ENCODE measurements around the gene SLC24A1.

The SLC24A1 gene

DNA sequence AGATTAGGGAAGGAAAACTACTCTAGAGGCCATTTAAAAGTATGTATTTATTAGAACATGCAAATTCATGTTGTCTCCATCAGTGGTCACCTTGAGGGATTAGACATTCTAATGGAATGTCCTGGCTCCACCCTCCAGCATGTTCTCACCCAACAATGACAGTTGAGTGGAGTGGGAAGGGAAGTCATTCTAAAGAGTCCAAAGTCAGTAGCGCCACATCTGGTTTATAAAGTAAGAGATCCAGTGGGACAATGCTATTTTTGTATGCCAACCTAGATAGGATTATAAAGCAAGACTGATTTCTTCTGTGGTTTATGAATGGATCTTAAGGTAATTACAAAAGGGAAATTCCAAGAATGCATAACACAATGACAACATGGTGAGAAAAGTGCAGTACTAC lies 33.3 kb downstream of the SLC24A1 start:
- TF ChIP-seq, protein P1, sequence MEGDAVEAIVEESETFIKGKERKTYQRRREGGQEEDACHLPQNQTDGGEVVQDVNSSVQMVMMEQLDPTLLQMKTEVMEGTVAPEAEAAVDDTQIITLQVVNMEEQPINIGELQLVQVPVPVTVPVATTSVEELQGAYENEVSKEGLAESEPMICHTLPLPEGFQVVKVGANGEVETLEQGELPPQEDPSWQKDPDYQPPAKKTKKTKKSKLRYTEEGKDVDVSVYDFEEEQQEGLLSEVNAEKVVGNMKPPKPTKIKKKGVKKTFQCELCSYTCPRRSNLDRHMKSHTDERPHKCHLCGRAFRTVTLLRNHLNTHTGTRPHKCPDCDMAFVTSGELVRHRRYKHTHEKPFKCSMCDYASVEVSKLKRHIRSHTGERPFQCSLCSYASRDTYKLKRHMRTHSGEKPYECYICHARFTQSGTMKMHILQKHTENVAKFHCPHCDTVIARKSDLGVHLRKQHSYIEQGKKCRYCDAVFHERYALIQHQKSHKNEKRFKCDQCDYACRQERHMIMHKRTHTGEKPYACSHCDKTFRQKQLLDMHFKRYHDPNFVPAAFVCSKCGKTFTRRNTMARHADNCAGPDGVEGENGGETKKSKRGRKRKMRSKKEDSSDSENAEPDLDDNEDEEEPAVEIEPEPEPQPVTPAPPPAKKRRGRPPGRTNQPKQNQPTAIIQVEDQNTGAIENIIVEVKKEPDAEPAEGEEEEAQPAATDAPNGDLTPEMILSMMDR (IDR thresholded peaks at IDR 0.05; ENCODE audit: borderline replicate concordance, control extremely low read depth, extremely low read depth, insufficient read depth, missing control alignments) = no peak
- in situ Hi-C loops (cut with MboI; ENCODE audit: low sequenced_read_pairs, unreplicated experiment) = no loop called here

DNA sequence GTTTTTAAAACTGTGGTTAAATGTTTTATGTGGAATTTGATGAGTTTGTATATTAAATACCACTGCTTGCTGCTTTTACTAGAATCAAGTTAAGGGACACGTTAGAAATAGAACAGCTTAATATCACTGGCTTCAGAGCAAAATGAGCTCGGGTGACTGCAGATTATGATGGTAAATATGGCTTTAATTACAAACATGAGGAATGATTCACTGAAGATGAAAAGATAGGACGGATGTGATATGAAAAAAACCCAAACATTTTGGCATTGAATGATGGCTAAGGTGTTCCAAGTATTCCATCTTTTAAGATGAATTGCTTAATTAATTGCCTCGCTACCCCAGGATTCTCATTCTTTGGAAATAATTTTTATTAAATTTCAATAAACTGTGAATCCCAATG lies 33.7 kb downstream of the SLC24A1 start:
- in situ Hi-C loops (cut with MboI; ENCODE audit: low sequenced_read_pairs, unreplicated experiment) = no loop called here
- TF ChIP-seq, protein P1 (IDR thresholded peaks at IDR 0.05; ENCODE audit: borderline replicate concordance, control extremely low read depth, extremely low read depth, insufficient read depth, missing control alignments) = no peak
- DNase-seq (ENCODE audit: low spot score) = no peak

More for the DNA sequence above, 33.3 kb downstream of the SLC24A1 start:
- DNase-seq (ENCODE audit: low spot score) = peak; percentile 4

DNA sequence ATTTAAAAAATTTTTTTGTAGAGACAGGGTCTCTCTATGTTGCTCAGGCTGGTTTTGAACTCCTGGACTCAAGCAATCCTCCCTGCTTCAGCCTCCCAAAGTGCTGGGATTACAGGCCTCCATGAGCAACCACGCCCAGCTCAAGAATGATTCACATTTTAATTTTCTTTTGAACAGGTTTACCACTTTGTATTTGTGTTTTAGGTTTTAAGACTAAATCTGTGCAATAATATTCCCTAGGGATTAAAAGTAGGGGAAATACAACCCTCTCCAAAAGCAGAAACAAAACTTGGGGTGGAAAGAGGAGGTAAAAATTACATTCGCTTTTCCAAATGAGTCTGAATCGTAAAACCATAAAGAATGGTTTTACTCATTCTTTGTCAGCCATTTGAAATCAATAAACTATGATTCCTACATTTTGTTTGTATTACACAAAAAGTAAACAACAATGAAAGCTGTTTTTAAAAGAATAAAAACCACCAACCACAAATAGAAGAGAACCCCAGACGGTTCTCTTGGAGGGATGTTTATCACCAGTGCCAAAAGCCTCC lies 37.8 kb downstream of the SLC24A1 start:
- in situ Hi-C loops (cut with MboI; ENCODE audit: low sequenced_read_pairs, unreplicated experiment) = no loop called here
- TF ChIP-seq, protein P1 (IDR thresholded peaks at IDR 0.05; ENCODE audit: borderline replicate concordance, control extremely low read depth, extremely low read depth, insufficient read depth, missing control alignments) = no peak
- DNase-seq (ENCODE audit: low spot score) = no peak

DNA sequence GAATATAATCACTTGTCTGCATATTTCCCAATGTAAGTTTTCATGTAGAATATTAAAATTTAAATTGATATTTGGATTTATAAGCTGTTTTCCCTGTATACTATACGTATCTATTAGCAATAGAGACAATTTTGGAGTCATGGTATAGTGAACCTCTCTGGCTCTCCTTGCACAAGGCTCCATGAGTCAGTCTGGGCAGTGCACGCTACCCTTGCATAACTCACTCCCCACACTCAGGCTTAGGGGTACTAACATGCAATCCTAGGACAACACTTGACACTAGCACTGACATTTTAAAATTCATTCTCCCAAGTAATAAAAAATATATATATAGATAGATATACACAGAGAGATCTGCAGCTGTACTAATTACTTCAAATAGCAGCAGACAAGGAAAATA lies 39.2 kb downstream of the SLC24A1 start:
- in situ Hi-C loops (cut with MboI; ENCODE audit: low sequenced_read_pairs, unreplicated experiment) = no loop called here
- DNase-seq (ENCODE audit: low spot score) = peak; percentile 6
- TF ChIP-seq, protein P1 (IDR thresholded peaks at IDR 0.05; ENCODE audit: borderline replicate concordance, control extremely low read depth, extremely low read depth, insufficient read depth, missing control alignments) = no peak

DNA sequence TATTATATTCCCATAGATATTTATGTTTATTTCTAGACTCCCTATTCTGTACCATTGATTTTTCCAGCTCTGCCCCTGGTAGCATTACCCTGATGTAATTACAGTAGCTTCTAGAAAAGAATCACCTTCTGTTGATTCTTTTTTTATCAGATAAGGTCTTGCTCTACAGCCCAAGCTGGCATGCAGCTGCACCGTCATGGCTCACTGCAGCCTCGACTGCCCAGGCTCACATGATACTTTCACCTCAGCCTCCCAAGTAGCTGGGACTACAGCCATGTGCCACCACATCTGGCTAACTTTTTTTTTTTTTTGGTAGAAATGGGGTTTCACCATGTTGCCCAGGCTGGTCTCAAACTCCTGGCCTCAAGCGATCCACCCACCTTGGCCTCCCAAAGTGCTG lies 41.8 kb downstream of the SLC24A1 start:
- in situ Hi-C loops (cut with MboI; ENCODE audit: low sequenced_read_pairs, unreplicated experiment) = no loop called here
- no peak for DNase-seq (ENCODE audit: low spot score)
- TF ChIP-seq, protein P1 (IDR thresholded peaks at IDR 0.05; ENCODE audit: borderline replicate concordance, control extremely low read depth, extremely low read depth, insufficient read depth, missing control alignments) = no peak

DNA sequence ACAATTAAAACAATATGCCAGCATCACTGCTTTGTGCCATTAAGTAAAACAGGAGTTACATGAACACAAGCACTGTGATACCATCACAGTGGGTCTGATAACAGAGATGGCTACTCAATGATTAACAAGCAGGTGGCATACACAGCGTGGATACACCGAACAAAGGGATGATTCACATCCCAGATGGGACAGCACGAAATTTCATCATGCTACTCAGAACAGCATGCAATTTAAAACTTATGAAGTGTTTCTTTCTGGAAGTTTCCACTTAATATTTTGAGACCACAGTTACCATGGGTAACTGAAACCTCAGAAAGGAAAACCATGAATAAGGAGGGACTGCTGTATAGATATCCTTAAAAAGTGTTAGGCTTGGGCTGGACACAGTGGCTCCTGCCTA lies 44.5 kb downstream of the SLC24A1 start:
- no peak for DNase-seq (ENCODE audit: low spot score)
- TF ChIP-seq, protein P1 (IDR thresholded peaks at IDR 0.05; ENCODE audit: borderline replicate concordance, control extremely low read depth, extremely low read depth, insufficient read depth, missing control alignments) = no peak
- in situ Hi-C loops (cut with MboI; ENCODE audit: low sequenced_read_pairs, unreplicated experiment) = no loop called here
